D721Med (cell line): ENCODE data around the gene ZNF300.
A peak's percentile ranks its signal among the peaks of the same experiment; 100 is the strongest.

Experiments
- DNase-seq: peaks from one replicate; pipeline ENCODE4 v3.0.0; 2011; ENCODE audit warnings: low spot score; ENCODE audit not compliant: insufficient read length
- FAIRE-seq: peaks from 2 replicates; lab custom pipeline; 2011; peaks lifted over from hg19 to GRCh38; lab: Jason Lieb, UNC
- CTCF ChIP-seq: IDR thresholded peaks from 2 replicates; pipeline ENCODE4 v1.5.1; 2012; ENCODE audit warnings: mild to moderate bottlenecking, control low read depth; ENCODE audit not compliant: insufficient read depth; ENCODE audit errors: missing control alignments

The ZNF300 gene

GRCh38 chr5:150904479-150905311 lies at the start of gene ZNF300:
Gene ZNF300 (minus strand): TSS chr5:150904980. CDS start chr5:150903155, 1,825 bp downstream.
- TF ChIP-seq CTCF = no peak
- FAIRE-seq = peak; percentile 21
- peak; percentile 29 for DNase-seq

GRCh38 chr5:150948539-150948938 lies 43.8 kb upstream of the ZNF300 start:
- DNase-seq = no peak
- no peak for TF ChIP-seq CTCF
- FAIRE-seq = no peak

- DNase-seq (no peak), FAIRE-seq (no peak)
- no peak for TF ChIP-seq CTCF
Observed at GRCh38 chr5:150946351-150946905, 41.6 kb upstream of the ZNF300 start.

GRCh38 chr5:150945947-150946346 lies 41.2 kb upstream of the ZNF300 start:
- no peak for TF ChIP-seq CTCF
- no peak for DNase-seq
- FAIRE-seq = no peak

GRCh38 chr5:150945486-150945885 lies 40.7 kb upstream of the ZNF300 start:
- FAIRE-seq (no peak), DNase-seq (no peak)
- no peak for TF ChIP-seq CTCF

- TF ChIP-seq CTCF = no peak
- FAIRE-seq = no peak
Observed at GRCh38 chr5:150931368-150931965, 26.7 kb upstream of the ZNF300 start.

GRCh38 chr5:150918613-150919012 lies 13.8 kb upstream of the ZNF300 start:
- FAIRE-seq = no peak
- no peak for DNase-seq
- TF ChIP-seq CTCF = no peak

More at GRCh38 chr5:150931368-150931965, 26.7 kb upstream of the ZNF300 start:
- DNase-seq = no peak
